Measurements from ENCODE around the gene GFY. TPM values are rescaled to one million over a fixed set of nuclear protein-coding genes. Genes with fewer than 3 reads are reported as not detected.

Gene GFY
- total RNA-seq, 4 donors from 2014 or later, result not detected

DNA sequence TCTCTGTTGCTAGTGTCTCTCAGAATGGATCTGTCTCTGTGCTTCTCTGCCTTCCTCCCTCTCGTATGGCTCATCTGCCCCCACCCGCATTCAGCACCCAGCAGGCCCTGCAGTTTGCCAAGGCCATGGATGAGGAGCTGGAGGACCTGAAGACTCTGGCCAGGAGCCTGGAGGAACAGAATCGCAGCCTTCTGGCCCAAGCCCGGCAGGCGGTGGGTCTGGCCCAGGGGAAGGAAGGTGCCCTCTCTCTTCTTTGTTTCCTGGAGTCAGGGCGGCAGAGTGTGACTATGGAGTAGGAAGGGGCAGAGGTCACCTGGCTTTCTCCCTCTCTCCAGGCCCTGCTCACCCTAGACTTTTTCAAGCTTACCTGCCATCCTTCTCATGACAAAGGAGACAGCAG, 26.3 kb upstream of the GFY start:
- no peak for TF ChIP-seq EP300 (IDR thresholded peaks at IDR 0.05; ENCODE audit: low read depth)
- TF ChIP-seq POLR2AphosphoS5 (IDR thresholded peaks at IDR 0.05), result no peak
- TF ChIP-seq, protein P1, sequence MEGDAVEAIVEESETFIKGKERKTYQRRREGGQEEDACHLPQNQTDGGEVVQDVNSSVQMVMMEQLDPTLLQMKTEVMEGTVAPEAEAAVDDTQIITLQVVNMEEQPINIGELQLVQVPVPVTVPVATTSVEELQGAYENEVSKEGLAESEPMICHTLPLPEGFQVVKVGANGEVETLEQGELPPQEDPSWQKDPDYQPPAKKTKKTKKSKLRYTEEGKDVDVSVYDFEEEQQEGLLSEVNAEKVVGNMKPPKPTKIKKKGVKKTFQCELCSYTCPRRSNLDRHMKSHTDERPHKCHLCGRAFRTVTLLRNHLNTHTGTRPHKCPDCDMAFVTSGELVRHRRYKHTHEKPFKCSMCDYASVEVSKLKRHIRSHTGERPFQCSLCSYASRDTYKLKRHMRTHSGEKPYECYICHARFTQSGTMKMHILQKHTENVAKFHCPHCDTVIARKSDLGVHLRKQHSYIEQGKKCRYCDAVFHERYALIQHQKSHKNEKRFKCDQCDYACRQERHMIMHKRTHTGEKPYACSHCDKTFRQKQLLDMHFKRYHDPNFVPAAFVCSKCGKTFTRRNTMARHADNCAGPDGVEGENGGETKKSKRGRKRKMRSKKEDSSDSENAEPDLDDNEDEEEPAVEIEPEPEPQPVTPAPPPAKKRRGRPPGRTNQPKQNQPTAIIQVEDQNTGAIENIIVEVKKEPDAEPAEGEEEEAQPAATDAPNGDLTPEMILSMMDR (IDR thresholded peaks at IDR 0.05), result no peak
- TF ChIP-seq POLR2A (IDR thresholded peaks at IDR 0.05), result no peak
- Histone ChIP-seq H3K36me3 (no peaks in the 10 kb centered on the region), H3K9me3 (no peaks in the 10 kb centered on the region), H3K27me3 (peaks cover 5% of the 10 kb centered on the region), H3K27ac (no peak overlapping the region), H3K4me3 (no peak overlapping the region), H3K4me1 (no peaks in the 10 kb centered on the region)
- in situ Hi-C loops (cut with MboI; ENCODE audit: low pct_ligation_motif_present in 1 of 4, low pct_unique_long_range_greater_than_20kb in 1 of 4, low sequenced_read_pairs in 3 of 4) (loop anchor here in 1 of 4 donors (10.0 kb wide), 1 partner anchor 46 kb away; the partner anchor contains the start of gene SLC17A7), intact Hi-C loops (cut with DNase I; ENCODE audit: low total_unique reads) (no loop called here)
- WGBS, 2 donors (ENCODE audit: low coverage in 1 of 2), result 84% methylated on average over 6 of the region's 6 CpGs; no CpG with 5 or more reads in 1 of the 2 donors
- no peak for DNase-seq

DNA sequence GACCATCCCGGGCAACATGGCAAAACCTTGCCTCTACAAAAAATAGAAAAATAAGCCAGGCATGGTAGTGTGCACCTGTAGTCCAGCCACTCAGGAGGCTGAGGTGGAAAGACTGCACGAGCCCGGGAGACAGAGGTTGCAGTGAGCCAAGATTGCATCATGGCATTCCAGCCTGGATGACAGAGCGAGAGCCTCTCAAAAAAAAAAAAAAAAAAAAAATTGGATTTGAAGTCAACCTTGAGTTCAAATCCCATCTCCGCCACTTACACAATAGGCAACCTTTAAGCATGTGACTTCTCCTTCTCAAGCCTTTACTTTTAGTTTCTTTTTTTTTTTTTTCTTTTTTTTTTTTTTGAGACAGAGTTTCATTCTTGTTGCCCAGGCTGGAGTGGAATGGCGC, 25.2 kb upstream of the GFY start:
- TF ChIP-seq, protein P1 (IDR thresholded peaks at IDR 0.05), result no peak
- no peak for TF ChIP-seq POLR2AphosphoS5 (IDR thresholded peaks at IDR 0.05)
- no peak for TF ChIP-seq POLR2A (IDR thresholded peaks at IDR 0.05)
- TF ChIP-seq EP300 (IDR thresholded peaks at IDR 0.05; ENCODE audit: low read depth), result no peak
- Histone ChIP-seq H3K9me3 (no peaks in the 10 kb centered on the region), H3K36me3 (no peaks in the 10 kb centered on the region), H3K27ac (no peak overlapping the region), H3K4me1 (no peaks in the 10 kb centered on the region), H3K4me3 (no peak overlapping the region), H3K27me3 (no peaks in the 10 kb centered on the region)
- intact Hi-C loops (cut with DNase I; ENCODE audit: low total_unique reads), result no loop called here
- in situ Hi-C loops (cut with MboI; ENCODE audit: low pct_ligation_motif_present in 1 of 4, low pct_unique_long_range_greater_than_20kb in 1 of 4, low sequenced_read_pairs in 3 of 4), result no loop called here
- no peak for DNase-seq
- 93 to 100% methylated on average over 2 to 6 of the region's 6 CpGs for WGBS, 2 donors (ENCODE audit: low coverage in 1 of 2)

DNA sequence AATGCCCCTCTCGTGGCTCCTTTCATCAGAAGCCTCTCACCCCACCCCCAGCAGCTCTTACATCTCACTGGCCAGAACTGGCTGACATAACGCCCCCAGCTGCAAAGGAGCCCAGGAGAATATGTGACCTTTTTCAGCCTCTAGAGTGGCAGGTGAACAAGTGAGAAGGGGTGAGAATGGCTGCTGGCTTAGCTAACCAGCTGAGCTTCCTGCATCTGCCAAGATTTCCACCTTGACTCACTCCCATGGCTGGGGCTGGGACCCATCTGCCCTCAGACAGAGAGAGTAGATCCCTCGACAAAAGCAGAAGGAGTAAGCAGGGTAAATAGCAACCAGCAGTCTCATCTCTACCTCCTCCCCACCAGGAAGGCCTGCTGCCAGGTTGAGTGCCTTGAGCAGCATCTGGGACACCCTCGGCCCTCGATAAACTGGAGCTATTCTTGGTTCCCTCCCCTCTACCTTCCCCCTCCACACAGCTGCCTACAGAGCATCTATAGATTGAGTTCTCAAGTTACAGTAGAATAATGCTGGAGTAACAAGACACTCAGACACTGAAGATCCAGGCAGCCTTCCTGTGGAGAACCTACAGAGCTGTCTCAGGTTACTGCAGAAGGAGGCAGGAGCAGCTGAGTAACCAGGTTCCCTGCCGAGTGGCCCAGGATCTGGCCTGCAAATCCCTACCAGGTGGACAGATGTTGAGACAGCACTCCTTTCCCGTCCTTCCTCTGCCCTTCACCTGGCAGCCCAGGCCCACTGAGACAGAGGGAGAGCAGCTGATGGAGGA, 21.6 kb upstream of the GFY start:
- no peaks in the 10 kb centered on the region for H3K36me3 ChIP-seq
- intact Hi-C loops (cut with DNase I; ENCODE audit: low total_unique reads) (no loop called here), in situ Hi-C loops (cut with MboI; ENCODE audit: low pct_ligation_motif_present in 1 of 4, low pct_unique_long_range_greater_than_20kb in 1 of 4, low sequenced_read_pairs in 3 of 4) (no loop called here)
- no peak for DNase-seq
- no peaks in the 10 kb centered on the region for H3K9me3 ChIP-seq
- no peaks in the 10 kb centered on the region for H3K4me1 ChIP-seq
- TF ChIP-seq, protein P1 (IDR thresholded peaks at IDR 0.05), result no peak
- TF ChIP-seq POLR2A (IDR thresholded peaks at IDR 0.05), result no peak
- no peak for TF ChIP-seq EP300 (IDR thresholded peaks at IDR 0.05; ENCODE audit: low read depth)
- TF ChIP-seq POLR2AphosphoS5 (IDR thresholded peaks at IDR 0.05), result no peak
- H3K4me3 ChIP-seq, result no peak overlapping the region
- 62% methylated on average over 4 to 7 of the region's 7 CpGs for WGBS, 2 donors (ENCODE audit: low coverage in 1 of 2)
- H3K27ac ChIP-seq, result no peak overlapping the region
- no peaks in the 10 kb centered on the region for H3K27me3 ChIP-seq

DNA sequence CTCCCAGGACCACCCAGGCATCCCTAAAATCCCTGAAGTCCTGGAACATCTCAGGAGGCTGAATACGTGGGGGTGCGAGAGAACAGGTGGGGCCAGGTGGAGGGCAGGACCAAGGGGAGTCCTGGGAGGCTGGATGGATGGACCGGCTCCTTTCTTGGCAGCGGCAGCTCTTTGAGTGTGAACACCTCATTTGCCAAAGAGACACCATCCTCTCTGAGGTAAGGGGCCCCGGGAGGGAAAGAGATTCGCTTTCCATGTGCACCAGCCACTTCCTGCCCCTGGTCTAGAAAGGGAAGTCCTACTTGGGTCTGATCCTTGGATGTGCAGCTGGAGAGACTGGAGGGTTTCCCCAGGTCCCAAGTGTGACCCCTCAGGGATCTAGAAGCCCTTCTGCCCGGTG, 18.1 kb upstream of the GFY start:
- no peak overlapping the region for H3K4me3 ChIP-seq
- WGBS, 2 donors (ENCODE audit: low coverage in 1 of 2), result 81% methylated on average over 6 of the region's 7 CpGs; no CpG with 5 or more reads in 1 of the 2 donors
- in situ Hi-C loops (cut with MboI; ENCODE audit: low pct_ligation_motif_present in 1 of 4, low pct_unique_long_range_greater_than_20kb in 1 of 4, low sequenced_read_pairs in 3 of 4) (no loop called here), intact Hi-C loops (cut with DNase I; ENCODE audit: low total_unique reads) (no loop called here)
- no peak overlapping the region for H3K27ac ChIP-seq
- H3K9me3 ChIP-seq, result no peaks in the 10 kb centered on the region
- no peaks in the 10 kb centered on the region for H3K36me3 ChIP-seq
- DNase-seq, result no peak
- peaks cover 0 to 8% (median 0%) of the 10 kb centered on the region in 4 donors for H3K4me1 ChIP-seq
- TF ChIP-seq, protein P1 (IDR thresholded peaks at IDR 0.05), result no peak
- TF ChIP-seq POLR2AphosphoS5 (IDR thresholded peaks at IDR 0.05), result no peak
- TF ChIP-seq EP300 (IDR thresholded peaks at IDR 0.05; ENCODE audit: low read depth), result no peak
- no peaks in the 10 kb centered on the region for H3K27me3 ChIP-seq
